Activated T-cell treated with anti-CD3 and anti-CD28 coated beads, Interleukin-2, amount 50 U/mL, for 4 hours (primary cell): ENCODE results near the gene ZNF385C. TPM values are rescaled to one million over a fixed set of nuclear protein-coding genes. Genes with fewer than 3 reads are reported as not detected.
A peak's percentile ranks its signal among the peaks of the same experiment; 100 is the strongest.

Experiments
- ATAC-seq, 2 donors: fragments of 200-7000 bp; cut with Tn5 transposase; one replicate each; pipeline ENCODE4 v1.10.0; 2021
- DNase-seq: peaks from one replicate; pipeline ENCODE4 v3.0.0-alpha.2; 2020
- H3K27me3 Mint-ChIP-seq: one replicate; pipeline ENCODE4 v1.8.0; 2021; ENCODE audit warnings: low read depth, mixed read lengths
- H3K36me3 Mint-ChIP-seq: one replicate; pipeline ENCODE4 v1.8.0; 2022; ENCODE audit warnings: mixed read lengths; ENCODE audit not compliant: insufficient read depth
- H3K4me1 Mint-ChIP-seq: one replicate; pipeline ENCODE4 v1.8.0; 2021; ENCODE audit warnings: low read depth, mixed read lengths
- H3K4me3 Mint-ChIP-seq: one replicate; pipeline ENCODE4 v1.8.0; 2021; ENCODE audit warnings: mild to moderate bottlenecking, moderate library complexity, mixed read lengths
- H3K9me3 Mint-ChIP-seq: one replicate; pipeline ENCODE4 v1.8.0; 2021; ENCODE audit warnings: mixed read lengths
- total RNA-seq, 3 donors: library from RNA; stranded (reverse); gene quantifications; one replicate each; pipeline ENCODE4 v1.2.1, GENCODE V29; 2021

The ZNF385C gene
- total RNA-seq, 3 donors from 2014 or later: 0.29 to 0.43 TPM; not detected in 1

DNA sequence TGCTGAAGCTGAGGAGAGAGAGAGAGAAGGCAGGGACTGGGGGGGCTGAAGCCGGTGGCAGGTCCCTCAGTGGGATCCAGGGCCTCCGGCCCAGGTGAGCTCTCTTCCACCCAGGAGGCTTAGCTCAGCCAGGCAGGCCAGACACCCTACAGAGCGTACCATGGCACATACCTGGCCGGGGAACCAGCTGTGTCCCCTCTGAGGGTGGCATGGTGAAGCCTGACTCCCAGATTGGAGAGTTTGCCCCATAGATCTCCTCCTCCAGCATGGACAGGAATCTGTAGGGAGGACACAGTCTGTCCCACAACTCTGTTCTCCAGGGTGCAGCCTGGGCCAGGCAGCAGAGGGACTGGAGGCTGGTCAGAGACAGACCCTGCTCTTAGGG, 19.8 kb upstream of the ZNF385C start:
- Mint-ChIP-seq H3K4me3 (no peak overlapping the region), H3K9me3 (no peaks in the 10 kb centered on the region), H3K4me1 (peaks cover 20% of the 10 kb centered on the region), H3K27me3 (no peaks in the 10 kb centered on the region), H3K36me3 (peaks cover 19% of the 10 kb centered on the region)
- DNase-seq (no peak), ATAC-seq (no peak)

- Mint-ChIP-seq H3K4me3 (no peak overlapping the region), H3K27me3 (no peaks in the 10 kb centered on the region), H3K4me1 (peaks cover 25% of the 10 kb centered on the region), H3K9me3 (no peaks in the 10 kb centered on the region), H3K36me3 (peaks cover 19% of the 10 kb centered on the region)
- ATAC-seq (no peak), DNase-seq (no peak)
Observed at GRCh38 chr17:42117397-42118125, 19.3 kb upstream of the ZNF385C start.

DNA sequence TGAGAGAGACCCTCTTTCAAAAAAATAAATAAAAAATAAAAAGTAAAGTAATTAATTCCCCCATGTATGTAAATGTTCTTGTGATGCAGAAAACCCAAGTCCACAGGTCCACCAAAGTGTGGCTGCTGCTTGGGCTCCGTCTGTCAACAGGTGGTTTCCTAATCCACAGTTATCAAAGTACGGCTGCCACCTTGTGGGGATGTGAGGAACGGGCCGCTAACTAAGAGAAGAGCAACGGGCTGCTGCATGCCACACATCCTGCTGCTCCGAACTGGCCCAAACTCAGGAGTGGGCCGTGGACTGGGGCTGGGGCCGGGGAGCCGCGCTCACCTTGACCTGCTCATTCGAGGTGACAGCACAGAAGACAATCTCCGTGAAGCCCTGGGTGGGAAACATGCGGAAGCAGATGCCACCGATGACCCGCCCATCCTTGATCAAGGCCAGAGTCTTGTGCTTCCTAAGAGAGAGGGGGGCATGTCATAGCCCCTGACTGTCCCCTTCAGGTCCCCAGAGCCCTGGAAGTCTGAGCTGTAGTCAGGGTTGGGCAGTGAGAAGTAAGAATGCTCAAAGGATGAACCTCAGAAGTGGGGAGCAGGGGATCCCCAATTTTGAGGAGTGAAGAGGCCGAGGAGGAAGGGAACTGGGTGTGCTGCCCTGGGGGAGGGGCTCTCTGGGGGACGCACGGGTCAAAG, 18.6 kb upstream of the ZNF385C start:
- no peak overlapping the region for H3K4me3 Mint-ChIP-seq
- DNase-seq: peak; percentile 79
- no peaks in the 10 kb centered on the region for H3K9me3 Mint-ChIP-seq
- peaks cover 31% of the 10 kb centered on the region for H3K4me1 Mint-ChIP-seq
- no peaks in the 10 kb centered on the region for H3K27me3 Mint-ChIP-seq
- H3K36me3 Mint-ChIP-seq: peaks cover 19% of the 10 kb centered on the region
- ATAC-seq: peak; percentile 12 to 17

GRCh38 chr17:42114118-42114517, 15.8 kb upstream of the ZNF385C start:
- Mint-ChIP-seq H3K4me3 (no peak overlapping the region), H3K36me3 (peaks cover 20% of the 10 kb centered on the region), H3K9me3 (no peaks in the 10 kb centered on the region), H3K27me3 (no peaks in the 10 kb centered on the region), H3K4me1 (peaks cover 41% of the 10 kb centered on the region)
- DNase-seq (no peak), ATAC-seq (no peak)

DNA sequence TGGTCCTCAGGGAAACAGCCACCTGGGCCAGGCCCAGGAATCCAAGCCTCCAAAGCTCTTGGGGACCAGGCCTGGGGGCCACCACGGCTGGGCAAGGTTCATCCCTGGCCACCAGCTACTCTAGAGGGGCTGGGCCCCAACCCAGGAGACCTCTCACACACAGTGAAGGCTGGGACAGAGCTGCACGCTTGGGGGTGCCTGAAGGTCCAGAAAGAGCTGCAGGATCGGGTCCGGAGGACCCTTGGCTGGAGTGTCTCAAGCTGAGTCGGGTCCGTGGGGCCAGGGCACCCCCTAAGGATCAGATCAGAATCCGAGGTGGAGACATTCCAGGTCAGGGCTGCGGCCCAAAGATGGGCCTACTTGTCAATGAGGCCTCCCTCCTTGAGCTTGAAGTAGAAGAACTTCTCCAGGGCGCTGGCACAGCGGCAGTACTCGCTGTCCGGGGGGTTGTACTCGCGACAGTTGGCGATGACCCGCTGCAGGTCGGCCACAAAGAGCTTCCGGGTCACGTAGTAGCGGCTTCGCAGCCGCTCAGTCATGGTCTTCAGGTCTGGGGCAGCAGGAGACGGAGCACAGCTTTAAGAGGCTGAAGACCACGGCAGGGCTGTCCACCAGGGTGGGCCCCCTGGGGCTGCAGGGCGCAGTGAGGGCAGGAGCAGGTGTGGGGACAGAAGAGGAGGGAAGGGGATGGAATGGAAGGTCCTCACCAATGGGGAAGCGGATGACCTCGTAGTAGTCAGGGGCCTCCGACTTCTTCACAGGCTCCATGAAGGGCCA, 15.2 kb upstream of the ZNF385C start:
- Mint-ChIP-seq H3K36me3 (peaks cover 19% of the 10 kb centered on the region), H3K27me3 (no peaks in the 10 kb centered on the region), H3K4me1 (peaks cover 42% of the 10 kb centered on the region), H3K4me3 (no peak overlapping the region), H3K9me3 (no peaks in the 10 kb centered on the region)
- DNase-seq (no peak), ATAC-seq (no peak)

DNA sequence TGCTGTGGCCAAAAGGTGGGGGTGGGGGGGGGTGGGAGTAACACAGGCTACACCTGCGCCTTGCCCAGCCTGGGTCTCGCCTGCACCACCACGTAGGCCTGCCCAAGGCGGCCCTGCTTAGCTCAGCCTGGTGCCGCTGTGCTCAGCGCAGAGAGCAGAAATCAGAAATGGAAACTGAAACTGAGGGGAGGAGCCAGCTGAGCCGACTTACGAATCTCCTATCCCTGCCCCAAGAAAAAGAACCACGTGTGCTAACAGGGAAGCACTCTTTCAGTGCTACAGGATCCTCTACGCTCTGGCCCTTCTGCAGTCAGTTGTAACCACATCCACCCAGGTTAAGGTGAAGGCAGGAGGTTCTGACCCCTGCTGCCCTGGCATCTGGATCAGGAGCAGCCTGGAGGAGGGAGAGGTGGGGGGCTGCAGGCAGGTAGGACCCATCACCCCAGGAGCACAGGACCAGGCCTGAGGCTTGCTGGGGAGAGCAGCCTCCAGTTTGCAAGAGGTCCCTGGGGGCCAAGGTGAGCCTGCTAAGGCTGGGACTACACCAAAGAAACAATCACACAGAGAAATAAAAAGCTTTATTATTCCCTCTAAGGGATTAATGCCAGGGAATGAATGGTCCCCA, 14.4 kb upstream of the ZNF385C start, which contains the start of gene DHX58:
DHX58 (minus strand) TSS at position 163 of the 625 bp plus-strand sequence. CDS start 822 bp downstream, outside the sequence.
- H3K9me3 Mint-ChIP-seq: no peaks in the 10 kb centered on the region
- H3K27me3 Mint-ChIP-seq: no peaks in the 10 kb centered on the region
- peak; percentile 84 to 90 for ATAC-seq
- H3K4me1 Mint-ChIP-seq: peaks cover 49% of the 10 kb centered on the region
- peak within 1 kb of the TSS; percentile 83 for H3K4me3 Mint-ChIP-seq
- peak; percentile 68 for DNase-seq
- peaks cover 19% of the 10 kb centered on the region for H3K36me3 Mint-ChIP-seq

- no peaks in the 10 kb centered on the region for H3K9me3 Mint-ChIP-seq
- H3K36me3 Mint-ChIP-seq: peaks cover 18% of the 10 kb centered on the region
- H3K4me3 Mint-ChIP-seq: peak overlapping the region; percentile 83
- no peaks in the 10 kb centered on the region for H3K27me3 Mint-ChIP-seq
- DNase-seq: no peak
- peak; percentile 12 to 29 for ATAC-seq
- H3K4me1 Mint-ChIP-seq: peaks cover 51% of the 10 kb centered on the region
Observed at GRCh38 chr17:42111871-42112551, 13.7 kb upstream of the ZNF385C start.

DNA sequence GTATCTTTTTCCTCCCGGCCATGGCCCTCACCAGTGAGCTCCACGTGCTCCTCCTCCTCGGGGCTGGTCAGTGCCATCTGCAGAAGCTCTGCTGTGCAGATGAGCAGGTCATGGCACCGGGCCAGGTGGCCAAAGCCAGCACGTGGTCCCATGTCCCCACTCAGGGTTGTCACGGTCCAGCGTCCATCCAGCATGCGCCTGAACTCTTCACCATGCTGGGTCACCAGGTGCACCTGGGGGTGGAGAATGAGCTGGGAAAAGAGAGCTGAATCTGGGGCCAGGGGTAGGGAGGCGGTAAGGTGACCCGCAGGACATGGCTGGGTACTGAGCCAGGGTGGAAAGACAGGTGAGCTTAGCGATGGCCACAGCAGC, 13.0 kb upstream of the ZNF385C start:
- Mint-ChIP-seq H3K4me1 (peaks cover 48% of the 10 kb centered on the region), H3K4me3 (no peak overlapping the region)
- no peak for ATAC-seq

DNA sequence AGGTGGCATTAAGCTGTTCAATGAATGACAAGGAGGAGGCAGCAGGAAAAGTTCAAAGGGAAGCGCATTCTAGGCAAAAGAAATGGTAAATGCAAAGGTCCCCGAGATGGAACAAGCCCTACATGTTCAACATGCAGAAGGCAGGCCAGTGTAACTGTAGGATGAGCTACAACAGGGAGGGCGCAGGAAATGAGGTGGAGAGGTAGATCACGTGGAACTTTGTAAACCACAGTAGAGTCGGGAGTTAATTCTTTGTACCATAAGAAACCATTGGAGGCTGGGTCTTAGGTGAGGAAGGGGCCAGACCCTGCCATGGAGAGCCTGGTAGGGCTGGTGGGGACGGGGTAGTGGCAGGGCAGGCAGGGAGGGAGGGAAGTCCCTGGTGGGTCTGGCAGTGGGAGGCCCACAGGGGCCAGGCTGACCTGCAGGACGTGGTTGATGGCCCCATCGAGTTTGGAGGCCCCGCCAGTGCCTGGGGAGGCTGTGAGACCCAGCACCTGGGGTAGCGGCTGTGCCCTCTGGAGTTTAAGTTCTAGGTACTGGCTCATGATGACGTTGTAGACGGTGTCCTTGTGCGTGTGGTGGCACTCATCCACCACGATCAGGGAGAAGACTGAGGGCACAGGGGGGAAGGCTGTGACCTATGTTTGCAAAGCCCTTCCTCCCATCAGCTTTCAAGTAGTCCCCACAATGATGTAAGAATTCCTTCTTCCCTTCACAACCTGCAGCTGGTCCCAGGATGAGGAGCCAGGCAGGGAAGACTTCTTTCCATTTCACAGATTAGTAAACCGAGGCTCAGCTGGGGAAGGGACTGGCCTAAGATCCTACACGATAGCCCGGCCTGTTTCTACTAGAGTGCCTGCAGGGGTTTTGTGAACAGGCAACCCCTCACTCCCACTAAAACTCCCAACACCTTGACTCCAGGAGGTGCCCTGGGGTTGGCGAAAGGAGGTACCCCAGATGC, 12.3 kb upstream of the ZNF385C start:
- ATAC-seq (no peak), DNase-seq (no peak)
- Mint-ChIP-seq H3K4me3 (peak overlapping the region; percentile 24), H3K9me3 (no peaks in the 10 kb centered on the region), H3K4me1 (peaks cover 44% of the 10 kb centered on the region), H3K27me3 (no peaks in the 10 kb centered on the region), H3K36me3 (peaks cover 12% of the 10 kb centered on the region)

More for the DNA sequence above, 13.0 kb upstream of the ZNF385C start:
- H3K9me3 Mint-ChIP-seq: no peaks in the 10 kb centered on the region
- no peaks in the 10 kb centered on the region for H3K27me3 Mint-ChIP-seq
- DNase-seq: no peak
- peaks cover 14% of the 10 kb centered on the region for H3K36me3 Mint-ChIP-seq

GRCh38 chr17:42109086-42109485, 10.8 kb upstream of the ZNF385C start:
- Mint-ChIP-seq H3K9me3 (no peaks in the 10 kb centered on the region), H3K4me1 (peaks cover 41% of the 10 kb centered on the region), H3K4me3 (no peak overlapping the region), H3K27me3 (no peaks in the 10 kb centered on the region), H3K36me3 (peaks cover 4% of the 10 kb centered on the region)
- DNase-seq (no peak), ATAC-seq (no peak)

DNA sequence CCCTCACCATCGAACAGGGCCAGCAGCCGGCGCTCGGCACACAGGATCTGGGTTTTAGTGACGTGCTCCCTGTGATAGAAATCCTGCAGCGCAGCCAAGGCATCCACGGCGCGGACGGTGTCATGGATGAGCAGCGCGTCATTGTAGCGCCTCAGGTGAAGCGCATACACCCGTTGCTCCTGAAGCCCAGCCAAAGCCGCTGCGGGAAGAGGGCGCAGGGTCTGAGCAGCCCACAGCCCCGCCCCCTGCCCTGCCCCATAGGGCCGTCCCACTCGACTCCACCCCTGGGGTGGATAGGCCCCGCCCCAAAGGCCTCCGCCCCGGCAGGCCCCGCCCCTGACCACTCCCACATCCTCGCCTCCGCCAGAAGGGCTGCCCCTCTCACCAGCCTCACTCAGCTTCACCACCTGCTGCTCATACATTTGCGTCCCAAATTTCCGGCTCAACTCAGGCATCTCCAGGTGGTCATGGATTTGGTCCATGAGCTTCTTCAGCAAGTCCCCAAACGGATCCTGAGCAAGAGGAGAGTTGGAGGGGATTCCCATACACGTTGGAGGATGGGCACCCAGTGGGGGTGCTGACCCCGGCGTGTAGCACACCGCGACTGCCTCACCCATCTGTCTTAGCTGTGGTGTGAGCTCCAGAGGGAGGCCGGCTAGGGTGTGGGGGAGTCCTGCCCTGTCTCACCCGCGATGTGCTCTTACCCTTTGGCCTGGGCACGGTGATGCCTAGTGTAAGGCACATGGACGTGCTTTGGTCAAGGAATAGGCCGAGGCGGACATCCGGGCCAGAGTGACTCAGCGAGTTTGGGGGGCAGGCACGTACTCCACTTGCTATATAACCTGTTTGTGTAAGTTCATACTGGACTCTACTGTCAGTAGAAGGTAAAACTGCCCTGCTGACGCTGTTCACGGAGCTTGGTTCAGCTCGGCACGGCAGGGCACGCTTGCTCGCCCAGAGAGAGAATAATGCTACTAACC, 9.6 kb upstream of the ZNF385C start:
- no peaks in the 10 kb centered on the region for H3K9me3 Mint-ChIP-seq
- H3K4me3 Mint-ChIP-seq: peak overlapping the region; percentile 50
- DNase-seq: peak; percentile 95
- H3K36me3 Mint-ChIP-seq: peaks cover 4% of the 10 kb centered on the region
- H3K4me1 Mint-ChIP-seq: peaks cover 39% of the 10 kb centered on the region
- H3K27me3 Mint-ChIP-seq: no peaks in the 10 kb centered on the region
- peak; percentile 81 to 87 for ATAC-seq

- Mint-ChIP-seq H3K36me3 (peaks cover 4% of the 10 kb centered on the region), H3K9me3 (no peaks in the 10 kb centered on the region), H3K4me1 (peaks cover 33% of the 10 kb centered on the region), H3K4me3 (peak overlapping the region; percentile 50), H3K27me3 (no peaks in the 10 kb centered on the region)
- no peak for ATAC-seq
- no peak for DNase-seq
Observed at GRCh38 chr17:42107124-42107523, 8.9 kb upstream of the ZNF385C start.
